ENCODE measurements around the gene SLC22A4.

GRCh38 chr5:132354381-132355139 is 60.4 kb downstream of the SLC22A4 start:
- no peak for TF ChIP-seq EZH2 (IDR thresholded peaks at IDR 0.05; ENCODE audit: insufficient read depth, poor library complexity, severe bottlenecking)
- no peak for TF ChIP-seq EZH2phosphoT487 (IDR thresholded peaks at IDR 0.05; ENCODE audit: insufficient read depth, low read depth)

All from GM23248 (cell line).